Activated CD4-positive, alpha-beta T cell treated with anti-CD3 and anti-CD28 coated beads for 4 hours (primary cell): ENCODE results near the gene CIB2.
A peak's percentile ranks its signal among the peaks of the same experiment; 100 is the strongest.

Experiments used
- DNase-seq, 2 donors: peaks; one replicate each; pipeline ENCODE4 v3.0.0-alpha.2; 2020

The CIB2 gene

DNA sequence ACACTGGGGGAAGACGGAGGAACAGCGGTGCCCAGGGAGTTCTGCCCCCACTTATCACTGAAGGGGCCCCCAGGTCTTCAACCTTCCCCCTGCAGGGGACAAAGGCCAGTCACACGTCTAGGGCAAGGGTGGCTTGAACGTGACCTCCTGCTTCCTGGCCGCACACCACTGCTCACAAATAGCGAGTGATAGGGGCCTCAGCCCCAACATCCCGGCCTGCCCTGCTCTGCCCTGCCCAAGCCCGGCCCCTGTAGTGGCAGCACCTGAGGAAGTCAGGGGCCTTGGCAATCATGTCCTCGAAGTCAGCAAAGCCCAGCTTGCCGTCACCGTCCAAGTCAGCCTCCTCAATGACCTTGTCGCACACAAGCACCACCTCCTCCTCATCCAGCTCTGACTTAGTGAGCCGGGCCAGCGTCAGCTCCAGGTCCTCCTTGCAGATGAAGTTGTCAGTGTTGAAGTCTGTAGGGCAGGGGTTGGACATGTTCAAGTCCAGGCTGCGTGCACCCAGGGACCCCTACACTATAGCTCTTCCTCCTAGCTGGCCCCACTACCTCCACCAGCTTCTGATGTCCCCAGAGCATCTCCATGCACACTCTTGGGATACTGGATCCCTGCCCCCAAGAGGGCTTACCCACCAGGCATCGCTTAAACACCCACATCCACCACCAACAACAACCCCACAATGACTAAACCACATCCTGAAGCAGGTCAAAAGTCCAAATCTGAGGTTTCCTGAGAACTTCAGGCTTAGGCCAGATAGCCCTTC is 25.6 kb downstream of the CIB2 start:
- no peak for DNase-seq

GRCh38 chr15:78104566-78105475 is 26.4 kb downstream of the CIB2 start:
- no peak for DNase-seq

DNA sequence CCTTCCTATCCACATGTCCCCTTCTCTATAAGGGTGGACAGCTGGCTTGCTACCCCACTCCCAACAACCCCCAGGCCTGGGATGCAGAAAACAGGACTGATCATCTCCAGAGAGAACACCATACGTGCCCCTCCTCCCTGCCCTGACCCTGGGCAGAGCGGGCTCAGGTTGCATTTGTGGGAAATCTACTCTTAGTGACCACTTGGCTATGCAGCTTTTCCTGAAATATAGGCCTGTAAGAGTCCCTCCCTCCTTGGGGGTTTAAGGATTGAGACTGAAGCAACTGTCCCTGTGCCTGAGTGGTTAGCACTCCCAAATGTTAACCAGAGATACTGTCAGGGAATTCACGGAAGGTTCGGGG is 27.1 kb downstream of the CIB2 start:
- no peak for DNase-seq

- peak; percentile 35 to 39 for DNase-seq
These were observed 27.7 kb downstream of the CIB2 start for GRCh38 chr15:78103406-78104118.

GRCh38 chr15:78102741-78103140 is 28.5 kb downstream of the CIB2 start:
- no peak for DNase-seq

DNA sequence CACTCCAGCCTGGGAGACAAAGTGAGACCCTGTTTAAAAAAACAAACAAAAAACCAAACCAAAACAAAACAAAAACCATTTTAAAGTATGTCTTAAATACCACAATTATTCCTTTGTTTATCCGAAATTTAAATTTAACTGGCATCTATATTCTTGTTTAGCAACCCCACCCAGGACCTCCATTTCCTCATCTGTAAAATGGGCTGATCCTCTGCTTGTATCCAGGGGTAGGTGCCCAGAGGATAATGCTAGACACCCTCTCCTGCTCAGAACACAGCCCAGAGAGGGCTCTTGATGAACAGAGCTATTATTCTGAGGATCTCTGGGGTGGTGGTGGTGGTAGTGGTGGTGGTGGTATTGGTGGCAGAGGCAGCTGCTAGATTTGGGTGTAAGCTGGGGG is 29.0 kb downstream of the CIB2 start:
- no peak for DNase-seq

DNA sequence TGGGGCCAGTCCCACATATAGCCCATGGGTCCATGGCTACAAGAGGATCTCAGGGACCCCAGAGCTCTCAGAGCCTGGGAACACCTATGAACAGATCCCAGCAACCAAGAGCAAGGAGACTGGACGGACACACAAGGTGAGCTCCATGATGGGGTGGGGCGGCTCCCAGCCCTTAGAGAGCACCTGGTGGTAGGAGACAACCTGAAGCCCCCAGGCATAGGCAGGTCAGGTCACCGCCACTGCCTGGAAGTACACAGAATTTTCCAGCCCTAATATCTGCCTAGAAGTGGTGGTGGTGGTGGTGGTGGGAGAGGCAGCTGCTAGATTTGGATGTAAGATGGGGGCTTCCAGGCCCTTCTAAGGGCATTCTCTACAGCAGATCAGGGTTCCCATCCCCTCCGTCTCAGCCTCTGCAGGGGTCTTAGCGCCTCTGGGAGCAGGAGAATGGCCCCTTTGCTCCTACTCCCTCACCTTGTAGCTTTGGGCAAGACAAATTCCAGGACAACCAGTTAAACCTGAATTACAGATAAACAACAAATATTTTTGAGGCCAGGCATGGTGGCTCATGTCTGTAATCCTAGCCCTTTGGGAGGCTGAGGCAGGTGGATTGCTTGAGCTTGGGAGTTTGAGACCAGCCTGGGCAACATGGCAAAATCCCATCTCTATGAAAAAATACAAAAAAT is 29.7 kb downstream of the CIB2 start:
- no peak for DNase-seq

GRCh38 chr15:78100886-78101285 is 30.4 kb downstream of the CIB2 start:
- no peak for DNase-seq

- DNase-seq, result no peak
These were observed 33.0 kb downstream of the CIB2 start for GRCh38 chr15:78098131-78098755.

DNA sequence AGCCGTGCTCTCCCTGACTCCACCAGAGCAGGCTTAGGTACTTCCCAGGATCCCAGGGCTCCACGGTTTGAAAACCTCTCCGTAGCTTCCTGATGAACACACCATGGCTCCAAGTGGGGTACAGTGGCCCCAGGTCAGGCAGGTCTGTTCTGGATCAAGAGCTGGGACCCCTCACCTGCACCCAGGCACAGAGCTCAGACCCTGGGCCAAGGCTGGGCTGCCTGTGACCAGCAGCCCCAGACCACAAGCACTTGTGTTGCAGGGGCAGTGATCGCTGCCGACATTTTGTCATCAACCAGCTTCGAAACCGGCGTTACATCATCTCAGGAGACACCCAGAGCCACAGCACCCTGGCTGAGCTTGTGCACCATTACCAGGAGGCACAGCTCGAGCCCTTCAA is 33.6 kb downstream of the CIB2 start:
- DNase-seq, result no peak

GRCh38 chr15:78093242-78094020 is 37.8 kb downstream of the CIB2 start:
- no peak for DNase-seq

GRCh38 chr15:78092261-78093041 is 38.8 kb downstream of the CIB2 start, which contains the start of gene SH2D7:
Gene SH2D7, plus strand, starts transcription at chr15:78092561. Its CDS starts 24 bp downstream, at chr15:78092585.
- DNase-seq, result no peak

GRCh38 chr15:78090422-78091063 is 40.7 kb downstream of the CIB2 start:
- no peak for DNase-seq

DNA sequence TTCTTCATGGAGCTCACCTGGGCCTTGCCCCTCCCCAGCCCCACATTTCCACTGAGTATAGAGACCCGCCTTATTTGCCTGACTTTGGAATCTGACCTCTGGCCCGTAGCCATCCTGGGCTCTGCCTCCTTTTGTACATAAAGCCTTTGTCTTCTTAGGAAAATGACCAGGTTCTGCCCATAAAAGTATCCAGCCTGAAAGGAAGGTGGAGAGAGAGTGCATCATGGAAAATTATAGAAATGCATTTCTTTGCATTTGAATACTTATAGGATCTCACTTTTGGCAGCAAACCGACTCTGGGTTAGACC is 42.5 kb downstream of the CIB2 start:
- no peak for DNase-seq

DNA sequence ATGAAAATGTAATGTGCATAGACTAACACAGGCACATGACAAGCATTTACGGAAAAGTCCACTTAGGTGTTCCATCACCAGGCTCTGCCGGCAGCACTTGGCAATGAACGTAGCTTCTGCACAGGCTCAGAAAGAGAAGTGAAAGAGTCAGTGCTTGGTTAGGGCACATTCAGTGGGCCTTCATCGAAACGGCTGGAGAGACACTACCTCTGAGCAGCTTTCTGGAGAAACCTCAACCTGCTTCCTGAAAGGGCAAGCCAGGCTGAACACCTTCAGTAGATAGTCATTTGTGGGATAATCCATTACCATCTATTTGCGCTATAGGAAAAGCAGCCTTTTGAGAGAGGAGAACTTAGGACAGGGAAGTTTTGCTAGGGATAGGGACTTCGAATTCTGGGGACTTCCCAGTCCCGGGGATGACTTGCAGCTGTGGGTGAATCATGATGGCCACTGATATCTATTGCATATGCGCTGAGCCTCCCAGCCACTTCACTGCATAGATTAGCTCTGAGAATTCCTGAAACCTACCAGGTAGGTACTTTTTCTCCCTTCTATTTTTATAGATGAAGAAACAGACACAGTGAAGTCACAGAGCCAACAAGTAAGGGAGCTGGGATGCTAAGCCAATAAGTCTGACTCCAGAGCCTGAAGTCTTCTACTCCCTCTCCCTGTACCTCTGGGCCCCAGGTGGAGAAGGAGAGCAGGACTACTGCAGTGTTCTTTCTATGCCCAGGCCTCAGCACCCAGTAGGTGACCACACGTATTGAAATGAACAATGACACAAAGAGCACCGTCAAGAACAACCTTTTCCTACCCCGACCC is 43.1 kb downstream of the CIB2 start:
- DNase-seq, result no peak

DNA sequence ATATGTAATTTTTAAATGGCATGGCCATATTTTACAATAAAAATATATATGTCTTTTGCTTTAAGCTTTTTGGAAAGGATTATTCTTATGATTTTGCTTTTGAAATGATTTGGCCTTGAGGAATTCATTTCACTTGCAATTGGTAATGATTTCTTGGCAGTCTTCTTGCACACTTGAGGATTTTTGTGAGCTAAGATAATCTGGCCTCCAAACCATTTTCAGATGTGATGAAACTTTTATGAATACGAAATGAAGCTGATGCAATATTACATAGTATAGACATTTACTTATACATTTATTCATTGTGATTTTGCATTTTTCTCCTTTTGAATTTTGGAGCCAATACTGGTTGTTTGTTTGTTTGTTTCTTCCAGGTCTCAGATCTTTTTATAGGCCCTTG is 45.3 kb downstream of the CIB2 start:
- no peak for DNase-seq

GRCh38 chr15:78084449-78084750 is 46.8 kb downstream of the CIB2 start:
- no peak for DNase-seq

GRCh38 chr15:78083687-78084448 is 47.4 kb downstream of the CIB2 start:
- no peak for DNase-seq

GRCh38 chr15:78083186-78083585 is 48.1 kb downstream of the CIB2 start:
- DNase-seq, result no peak
